Measurements from ENCODE around the gene METTL25B. TPM values are rescaled to one million over a fixed set of nuclear protein-coding genes. Genes with fewer than 3 reads are reported as not detected.

Gene METTL25B
- total and polyA plus RNA-seq, 8 donors = 15.2 to 90.2 (median 53.5) TPM

DNA sequence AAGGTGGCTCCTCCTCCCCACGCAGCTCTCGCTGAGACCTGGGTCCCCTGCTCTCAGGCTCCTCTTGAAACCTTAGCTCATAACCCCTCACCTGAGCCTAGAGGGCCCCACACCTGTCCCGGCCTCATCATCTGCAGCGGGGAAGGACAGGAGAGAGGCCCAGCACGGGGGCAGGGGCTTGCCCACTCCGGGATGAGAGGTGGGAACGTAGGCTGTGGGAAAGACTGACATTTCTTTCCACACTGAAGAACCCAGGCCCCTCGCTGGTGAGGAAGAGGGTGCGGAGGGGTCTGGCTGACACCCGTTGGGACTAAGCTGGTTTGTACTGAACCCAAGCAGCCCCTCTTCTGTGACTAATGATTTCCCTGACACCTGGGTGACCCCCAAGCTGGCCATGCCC lies 37.1 kb upstream of the METTL25B start:
- Histone ChIP-seq H3K27me3 (peaks cover 0 to 83% (median 40%) of the 10 kb centered on the region in 3 donors), H3K36me3 (no peaks in the 10 kb centered on the region), H3K4me3 (no peak overlapping the region), H3K9me3 (no peaks in the 10 kb centered on the region), H3K27ac (no peak overlapping the region), H3K4me1 (peaks cover 7 to 45% (median 38%) of the 10 kb centered on the region in 4 donors)
- no peak for DNase-seq
- 63 to 81% (median 76%) methylated on average over 10 of the region's 10 CpGs for WGBS, 5 donors
- no peak for TF ChIP-seq EP300 (IDR thresholded peaks at IDR 0.05)
- no peak for TF ChIP-seq POLR2A (IDR thresholded peaks at IDR 0.05)
- TF ChIP-seq POLR2AphosphoS5 (IDR thresholded peaks at IDR 0.05) = no peak
- TF ChIP-seq, protein P1, sequence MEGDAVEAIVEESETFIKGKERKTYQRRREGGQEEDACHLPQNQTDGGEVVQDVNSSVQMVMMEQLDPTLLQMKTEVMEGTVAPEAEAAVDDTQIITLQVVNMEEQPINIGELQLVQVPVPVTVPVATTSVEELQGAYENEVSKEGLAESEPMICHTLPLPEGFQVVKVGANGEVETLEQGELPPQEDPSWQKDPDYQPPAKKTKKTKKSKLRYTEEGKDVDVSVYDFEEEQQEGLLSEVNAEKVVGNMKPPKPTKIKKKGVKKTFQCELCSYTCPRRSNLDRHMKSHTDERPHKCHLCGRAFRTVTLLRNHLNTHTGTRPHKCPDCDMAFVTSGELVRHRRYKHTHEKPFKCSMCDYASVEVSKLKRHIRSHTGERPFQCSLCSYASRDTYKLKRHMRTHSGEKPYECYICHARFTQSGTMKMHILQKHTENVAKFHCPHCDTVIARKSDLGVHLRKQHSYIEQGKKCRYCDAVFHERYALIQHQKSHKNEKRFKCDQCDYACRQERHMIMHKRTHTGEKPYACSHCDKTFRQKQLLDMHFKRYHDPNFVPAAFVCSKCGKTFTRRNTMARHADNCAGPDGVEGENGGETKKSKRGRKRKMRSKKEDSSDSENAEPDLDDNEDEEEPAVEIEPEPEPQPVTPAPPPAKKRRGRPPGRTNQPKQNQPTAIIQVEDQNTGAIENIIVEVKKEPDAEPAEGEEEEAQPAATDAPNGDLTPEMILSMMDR (IDR thresholded peaks at IDR 0.05) = no peak
- intact Hi-C loops (cut with DNase I; ENCODE audit: low total_unique reads) = loop anchor here (5.0 kb wide), 1 partner anchor 36 kb away; the partner anchor contains the start of genes ISG20L2 and METTL25B

DNA sequence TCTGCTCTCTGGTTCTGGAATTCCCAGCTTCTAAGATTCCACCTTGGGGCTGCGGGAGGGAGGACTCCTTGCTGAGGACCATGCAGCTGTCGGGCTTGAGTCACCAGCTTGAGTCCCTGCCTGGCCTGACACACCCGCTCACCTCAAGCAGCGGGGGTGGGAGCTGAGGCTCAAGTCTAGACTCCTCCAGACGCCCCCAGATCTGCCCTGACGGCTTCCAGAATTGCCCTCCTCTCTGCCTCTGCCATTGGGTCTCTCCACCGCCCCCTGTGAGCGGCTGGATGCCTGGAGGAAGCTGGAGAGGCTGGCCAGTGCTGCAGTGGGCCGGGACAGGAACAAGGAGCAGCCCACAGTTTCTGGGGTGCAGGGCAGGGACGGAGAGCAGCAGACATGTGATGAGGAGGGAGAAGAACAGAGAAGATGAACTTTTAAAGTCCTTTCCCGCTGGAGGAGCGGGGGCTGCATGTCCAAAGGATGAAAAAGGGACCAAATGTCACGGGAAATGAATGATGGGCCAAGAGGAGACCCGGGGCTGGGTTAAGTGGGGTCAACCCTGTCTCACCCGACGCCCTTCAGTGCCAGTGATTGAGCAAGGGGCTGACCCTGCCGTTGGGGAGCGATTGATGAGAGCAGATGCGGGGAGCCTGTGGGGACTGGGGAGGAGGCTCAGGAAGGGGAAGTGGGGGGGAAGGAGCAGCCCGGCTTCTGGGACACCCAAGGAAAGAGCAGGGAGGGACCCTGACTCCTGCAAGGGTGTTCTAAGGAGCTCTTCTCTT lies 36.4 kb upstream of the METTL25B start:
- Histone ChIP-seq H3K27ac (peak overlapping the region in 2 of 5 donors; percentile 14 to 42), H3K4me1 (peaks cover 7 to 45% (median 38%) of the 10 kb centered on the region in 4 donors), H3K9me3 (no peaks in the 10 kb centered on the region), H3K36me3 (no peaks in the 10 kb centered on the region), H3K4me3 (no peak overlapping the region), H3K27me3 (peaks cover 0 to 77% (median 37%) of the 10 kb centered on the region in 3 donors)
- WGBS, 5 donors = 29 to 41% (median 37%) methylated on average over 14 to 20 of the region's 20 CpGs
- intact Hi-C loops (cut with DNase I; ENCODE audit: low total_unique reads) = loop anchor here (5.0 kb wide), 1 partner anchor 35 kb away; the partner anchor contains the start of genes ISG20L2 and METTL25B
- TF ChIP-seq, protein P1 (IDR thresholded peaks at IDR 0.05) = peak in 1 of 7 experiments; percentile 2
- TF ChIP-seq EP300 (IDR thresholded peaks at IDR 0.05) = no peak
- DNase-seq = peak in 1 of 2 donors; percentile 57

DNA sequence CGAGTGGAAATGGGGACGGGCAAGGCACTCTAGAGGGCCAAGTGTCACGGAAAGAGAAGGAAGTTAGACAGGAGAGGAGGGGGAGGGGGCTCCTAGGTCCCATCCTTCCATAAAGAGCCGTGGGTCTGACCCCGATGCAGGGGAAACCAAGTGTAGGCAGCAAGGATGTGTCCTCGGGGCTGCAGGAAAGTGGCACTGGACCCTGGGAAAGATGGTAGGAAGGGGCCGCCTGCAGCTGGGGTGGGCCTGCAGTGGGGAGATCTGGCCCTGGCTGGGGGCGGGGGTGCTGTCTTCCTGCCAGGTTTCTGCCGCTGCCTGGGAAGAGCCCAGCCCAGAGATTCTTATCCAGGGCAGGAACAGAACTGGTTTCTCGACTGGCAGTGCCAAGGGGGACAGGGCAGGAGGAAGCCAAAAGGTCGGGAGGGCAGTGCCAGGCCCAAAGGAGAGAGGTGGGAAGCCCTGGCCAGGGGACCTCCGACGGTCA lies 35.8 kb upstream of the METTL25B start:
- H3K36me3 ChIP-seq = no peaks in the 10 kb centered on the region
- H3K4me1 ChIP-seq = peaks cover 7 to 45% (median 38%) of the 10 kb centered on the region in 4 donors
- intact Hi-C loops (cut with DNase I; ENCODE audit: low total_unique reads) = loop anchor here (5.0 kb wide), 1 partner anchor 35 kb away; the partner anchor contains the start of genes ISG20L2 and METTL25B
- no peaks in the 10 kb centered on the region for H3K9me3 ChIP-seq
- DNase-seq = peak in 1 of 2 donors; percentile 61
- H3K27me3 ChIP-seq = peaks cover 0 to 74% (median 39%) of the 10 kb centered on the region in 3 donors
- WGBS, 5 donors = 6 to 9% (median 7%) methylated on average over 13 of the region's 13 CpGs
- TF ChIP-seq EP300 (IDR thresholded peaks at IDR 0.05) (no peak), POLR2AphosphoS5 (IDR thresholded peaks at IDR 0.05) (no peak), POLR2A (IDR thresholded peaks at IDR 0.05) (no peak)
- TF ChIP-seq, protein P1 (IDR thresholded peaks at IDR 0.05) = no peak
- H3K27ac ChIP-seq = peak overlapping the region in 3 of 5 donors; percentile 6 to 42 (median 14)
- H3K4me3 ChIP-seq = no peak overlapping the region

DNA sequence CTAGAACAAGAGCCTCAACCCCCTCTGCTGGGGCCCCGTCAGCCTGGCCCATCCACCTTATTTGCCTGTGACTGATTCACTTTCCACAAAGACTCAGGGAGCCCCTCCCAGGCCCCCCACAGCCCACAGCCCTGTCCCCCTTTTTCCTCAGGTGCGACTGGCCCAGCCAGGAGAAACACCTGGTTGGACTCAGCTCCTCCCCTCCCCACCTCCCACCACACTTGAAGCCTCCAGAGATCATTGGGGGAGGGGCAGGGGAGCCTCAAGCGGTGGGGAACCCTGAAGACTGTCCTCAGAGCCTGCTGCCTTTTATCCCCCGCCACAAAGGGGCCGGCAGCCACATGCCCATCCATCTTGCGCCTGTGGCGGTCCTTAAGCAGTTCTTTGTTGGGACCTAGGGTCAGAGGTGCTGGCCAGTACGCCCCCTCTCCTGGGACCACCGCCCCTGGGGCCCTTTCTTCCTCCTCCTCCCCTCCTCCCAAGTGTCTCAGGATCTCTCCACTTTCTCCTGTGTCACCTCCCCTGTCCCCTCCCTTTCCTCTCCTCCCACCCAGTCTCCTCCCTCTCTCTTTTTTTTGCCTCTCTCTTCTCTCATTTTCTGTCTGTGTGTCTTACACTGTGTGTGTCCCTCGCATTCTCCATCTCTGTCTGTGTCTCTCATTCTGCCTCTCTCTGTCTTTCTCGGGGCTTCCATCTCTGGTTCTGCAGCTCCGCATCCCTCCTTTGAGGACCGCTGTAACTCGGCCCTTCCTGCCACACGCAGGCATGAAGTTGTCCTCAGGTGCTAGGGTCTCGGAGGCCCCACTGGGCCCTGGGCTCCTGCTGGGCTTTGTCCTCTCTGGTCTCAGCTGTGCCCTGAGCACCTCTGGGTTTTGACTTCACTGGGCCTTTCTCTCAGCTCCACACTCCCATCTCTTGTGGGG lies 35.1 kb upstream of the METTL25B start:
- peak; percentile 56 to 92 for DNase-seq
- 43 to 54% (median 47%) methylated on average over 14 to 16 of the region's 16 CpGs for WGBS, 5 donors
- TF ChIP-seq, protein P1 (IDR thresholded peaks at IDR 0.05) = no peak
- TF ChIP-seq POLR2A (IDR thresholded peaks at IDR 0.05) (no peak), EP300 (IDR thresholded peaks at IDR 0.05) (no peak), POLR2AphosphoS5 (IDR thresholded peaks at IDR 0.05) (no peak)
- intact Hi-C loops (cut with DNase I; ENCODE audit: low total_unique reads) = loop anchor here (5.0 kb wide), 1 partner anchor 34 kb away; the partner anchor contains the start of genes ISG20L2 and METTL25B
- H3K27ac ChIP-seq = peak overlapping the region in 3 of 5 donors; percentile 10 to 42 (median 14)
- peaks cover 7 to 45% (median 38%) of the 10 kb centered on the region in 4 donors for H3K4me1 ChIP-seq
- peaks cover 0 to 69% (median 35%) of the 10 kb centered on the region in 3 donors for H3K27me3 ChIP-seq
- H3K4me3 ChIP-seq = no peak overlapping the region
- no peaks in the 10 kb centered on the region for H3K36me3 ChIP-seq
- no peaks in the 10 kb centered on the region for H3K9me3 ChIP-seq

Measured in stomach (tissue), 9 donors.